Mucosa of stomach (tissue), 1 donor: Measurements from ENCODE around the gene ADGRG1.
A peak's percentile ranks its signal among the peaks of the same experiment; 100 is the strongest.

Experiments used
- H3K27me3 ChIP-seq: one replicate; pipeline ENCODE4 v1.7.0; 2013; ENCODE audit warnings: mild to moderate bottlenecking, low read length; ENCODE audit not compliant: control insufficient read depth, insufficient read depth
- H3K36me3 ChIP-seq: one replicate; pipeline ENCODE4 v1.7.0; 2013; ENCODE audit warnings: low read length; ENCODE audit not compliant: control insufficient read depth, insufficient read depth
- H3K4me1 ChIP-seq: one replicate; pipeline ENCODE4 v1.7.0; 2013; ENCODE audit warnings: mild to moderate bottlenecking, low read length; ENCODE audit not compliant: control insufficient read depth, insufficient read depth
- H3K4me3 ChIP-seq: one replicate; pipeline ENCODE4 v1.7.0; 2013; ENCODE audit warnings: low read length
- H3K9ac ChIP-seq: one replicate; pipeline ENCODE4 v1.7.0; 2013; ENCODE audit warnings: mild to moderate bottlenecking, low read length, moderate library complexity
- H3K9me3 ChIP-seq: one replicate; pipeline ENCODE4 v1.7.0; 2013; ENCODE audit warnings: mild to moderate bottlenecking, low read length, moderate library complexity; ENCODE audit not compliant: control insufficient read depth
- donor health status: Pancreatic carcinoma.

ADGRG1 gene

DNA sequence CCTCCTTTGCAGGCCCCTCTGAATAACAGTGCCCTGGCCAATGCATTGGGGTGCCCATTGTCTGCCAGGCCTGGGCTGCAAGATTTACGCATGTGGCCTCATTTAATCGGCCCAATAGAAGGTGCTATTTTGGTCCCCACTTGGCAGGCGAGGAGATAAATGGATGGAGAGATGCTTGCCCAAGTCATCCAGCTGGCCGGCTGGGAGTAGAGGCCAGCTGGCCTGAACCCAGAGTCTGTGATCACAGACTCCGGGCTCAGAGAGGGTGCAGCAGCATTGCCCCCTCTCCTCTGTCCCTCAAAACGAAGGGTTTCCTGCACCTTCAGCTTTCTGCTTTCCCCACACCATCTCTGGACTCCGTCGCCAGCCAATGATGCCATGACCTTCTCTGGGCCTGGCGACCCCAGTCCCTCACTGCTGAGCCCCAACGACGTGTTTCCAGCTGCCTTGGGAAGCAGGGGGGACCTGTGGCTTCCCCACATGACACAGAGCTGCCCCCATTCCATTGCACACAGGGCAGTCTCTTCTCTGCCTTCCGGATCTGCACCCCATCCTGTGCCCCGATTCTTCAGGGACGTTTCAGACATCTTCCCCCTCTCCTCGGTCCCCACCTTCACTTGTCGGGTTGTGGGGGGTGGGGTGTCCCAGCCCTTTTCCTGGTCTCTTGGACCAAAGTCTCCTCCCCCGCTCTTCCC, 3.5 kb upstream of the ADGRG1 start:
- Histone ChIP-seq H3K36me3 (no peaks in the 10 kb centered on the region), H3K4me1 (peaks cover 73% of the 10 kb centered on the region), H3K4me3 (no peak overlapping the region), H3K27me3 (peaks cover 8% of the 10 kb centered on the region), H3K9ac (no peak overlapping the region), H3K9me3 (no peaks in the 10 kb centered on the region)

DNA sequence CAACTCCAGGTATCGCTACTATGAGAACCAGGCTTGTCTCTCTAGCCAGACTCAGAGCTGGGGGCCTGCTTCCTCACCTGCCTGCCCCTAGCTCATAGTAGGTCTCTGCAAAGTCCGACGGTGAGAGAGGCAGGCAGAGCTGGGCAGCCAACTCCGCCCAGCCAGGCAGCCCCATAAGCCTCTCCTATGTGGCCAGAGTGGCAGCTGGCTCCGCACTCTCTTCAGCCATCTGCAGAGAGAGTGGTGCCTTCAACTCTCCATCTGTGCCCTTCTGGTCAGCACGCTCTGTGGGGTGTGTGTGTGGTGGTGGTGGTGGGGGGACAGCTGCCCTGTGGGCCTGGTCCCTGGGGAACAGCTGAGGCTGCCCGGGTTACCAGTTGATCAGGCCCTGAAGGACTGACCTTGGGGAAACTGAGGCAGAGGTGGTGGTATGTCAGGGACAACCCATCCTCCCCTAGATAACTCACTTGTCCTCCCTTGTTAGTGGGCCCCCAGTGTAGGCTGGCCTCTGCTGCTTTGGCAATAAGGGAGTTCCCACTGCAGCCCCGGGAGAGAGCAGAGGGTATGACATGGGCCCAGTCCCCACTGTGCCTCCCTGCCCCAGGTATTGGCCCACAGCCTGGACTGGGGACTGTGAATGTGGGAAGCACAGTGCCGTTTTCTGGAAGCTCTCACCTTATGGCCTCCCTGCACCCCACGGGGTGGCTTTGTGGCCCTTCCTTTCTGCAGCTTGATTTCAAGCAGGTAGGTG, 1.8 kb upstream of the ADGRG1 start:
- no peak overlapping the region for H3K9ac ChIP-seq
- H3K36me3 ChIP-seq, result no peaks in the 10 kb centered on the region
- no peak overlapping the region for H3K4me3 ChIP-seq
- H3K27me3 ChIP-seq, result peaks cover 10% of the 10 kb centered on the region
- H3K4me1 ChIP-seq, result peaks cover 72% of the 10 kb centered on the region
- H3K9me3 ChIP-seq, result no peaks in the 10 kb centered on the region

DNA sequence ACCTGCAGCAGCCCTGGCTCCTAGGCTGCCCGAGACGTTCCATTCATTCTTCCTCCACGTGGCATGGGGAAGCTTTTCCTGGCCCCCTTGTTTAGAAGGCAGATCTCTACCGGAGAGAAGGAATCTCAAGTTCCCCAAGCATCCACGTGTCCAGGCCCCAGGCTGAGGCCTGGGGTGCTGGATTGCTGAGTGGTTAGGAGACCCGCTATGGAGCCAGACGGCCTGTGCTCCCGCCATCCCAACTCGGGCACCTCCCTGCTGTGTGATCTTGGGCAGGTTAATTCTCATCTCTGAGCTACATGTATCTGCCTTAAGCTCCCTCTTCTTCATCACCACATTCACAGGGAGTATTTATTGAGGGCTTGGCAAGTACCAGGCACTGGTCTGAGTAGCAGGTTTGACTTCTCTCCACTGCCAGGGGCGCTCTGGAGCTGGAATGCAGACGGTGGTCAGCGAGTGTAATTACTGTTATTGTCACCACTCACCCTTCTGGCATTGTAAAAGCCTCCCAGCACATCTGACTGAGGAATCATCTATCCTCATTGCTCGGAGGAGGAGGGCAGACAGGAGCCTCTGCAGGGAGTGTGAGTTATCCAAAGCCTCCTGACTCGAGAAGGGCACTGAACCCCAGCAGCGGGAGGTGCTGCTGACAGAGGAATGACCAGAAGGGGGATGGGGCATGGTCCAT, 1.1 kb upstream of the ADGRG1 start:
- Histone ChIP-seq H3K4me3 (no peak overlapping the region), H3K36me3 (no peaks in the 10 kb centered on the region), H3K9ac (no peak overlapping the region), H3K27me3 (peaks cover 10% of the 10 kb centered on the region), H3K9me3 (no peaks in the 10 kb centered on the region), H3K4me1 (peaks cover 72% of the 10 kb centered on the region)

DNA sequence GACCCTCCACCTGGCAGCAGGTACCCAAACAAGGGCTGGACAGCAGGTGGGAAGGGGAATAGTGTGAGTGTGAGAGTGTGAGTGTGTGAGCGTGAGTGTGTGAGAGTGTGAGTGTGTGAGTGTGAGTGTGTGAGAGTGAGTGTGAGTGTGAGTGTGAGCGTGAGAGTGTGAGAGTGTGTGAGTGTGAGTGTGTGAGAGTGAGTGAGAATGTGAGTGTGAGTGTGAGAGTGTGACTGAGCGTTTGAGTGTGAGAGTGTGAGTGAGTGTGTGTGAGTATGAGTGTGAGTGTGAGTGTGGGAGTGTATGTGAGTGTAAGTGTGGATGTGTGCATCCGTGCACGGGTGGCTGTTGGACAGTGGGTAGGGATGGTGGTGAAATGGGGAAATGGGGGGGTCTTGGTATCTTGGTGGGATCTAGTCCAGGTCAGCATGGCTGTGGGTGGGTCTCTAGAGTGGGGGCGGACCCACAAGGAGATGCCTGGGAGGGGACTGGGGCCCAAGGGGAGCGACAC, 408 bp downstream of the ADGRG1 start:
- Histone ChIP-seq H3K9me3 (no peaks in the 10 kb centered on the region), H3K4me1 (peaks cover 63% of the 10 kb centered on the region), H3K27me3 (peaks cover 10% of the 10 kb centered on the region), H3K4me3 (no peak overlapping the region), H3K9ac (peak overlapping the region; percentile 56), H3K36me3 (no peaks in the 10 kb centered on the region)

DNA sequence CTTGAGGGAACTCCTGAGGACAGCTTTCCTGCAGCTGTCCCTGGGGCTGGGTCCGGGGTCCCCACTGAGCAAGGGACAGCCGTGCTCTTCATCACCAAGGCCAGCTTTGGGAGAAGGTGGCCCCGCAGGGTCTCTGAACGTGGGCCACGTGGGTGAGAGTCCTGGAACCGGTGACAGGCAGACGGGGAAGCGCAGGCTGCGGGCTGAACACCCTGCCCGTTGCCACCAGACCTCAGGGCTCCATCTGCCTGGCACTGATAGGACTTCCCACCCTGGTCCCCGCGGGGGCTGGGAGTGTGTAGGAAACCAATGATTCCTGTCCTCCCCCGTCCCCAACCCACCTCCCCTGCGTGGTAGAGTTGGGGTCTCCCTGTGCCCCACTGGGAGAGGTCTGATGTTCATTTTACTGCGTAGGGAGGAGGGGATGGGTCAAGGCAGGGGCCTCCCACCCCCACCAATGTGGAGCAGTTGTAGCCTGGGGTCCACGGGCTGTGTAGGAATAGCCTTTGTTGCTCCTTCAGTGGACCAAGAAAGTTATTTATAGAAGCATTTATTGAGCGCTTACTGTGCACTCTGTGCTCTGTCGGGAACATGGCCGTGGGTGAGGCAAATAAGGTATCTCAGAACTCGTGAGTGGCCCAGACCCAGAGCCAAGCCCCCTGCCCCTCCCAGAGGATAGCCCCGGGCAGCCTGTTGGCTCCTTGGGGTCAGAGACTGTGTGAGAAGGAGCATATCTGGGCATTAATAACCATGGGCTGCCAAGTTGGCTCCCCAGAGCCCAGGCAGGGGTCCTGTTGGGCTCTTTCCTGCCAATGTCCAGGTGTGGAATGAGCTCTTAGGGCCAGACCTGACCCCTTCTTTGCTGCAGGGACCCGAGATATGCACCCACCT, 1.3 kb downstream of the ADGRG1 start:
- Histone ChIP-seq H3K4me1 (peaks cover 63% of the 10 kb centered on the region), H3K4me3 (no peak overlapping the region), H3K9ac (peak overlapping the region; percentile 12), H3K36me3 (no peaks in the 10 kb centered on the region), H3K27me3 (peaks cover 10% of the 10 kb centered on the region), H3K9me3 (no peaks in the 10 kb centered on the region)

DNA sequence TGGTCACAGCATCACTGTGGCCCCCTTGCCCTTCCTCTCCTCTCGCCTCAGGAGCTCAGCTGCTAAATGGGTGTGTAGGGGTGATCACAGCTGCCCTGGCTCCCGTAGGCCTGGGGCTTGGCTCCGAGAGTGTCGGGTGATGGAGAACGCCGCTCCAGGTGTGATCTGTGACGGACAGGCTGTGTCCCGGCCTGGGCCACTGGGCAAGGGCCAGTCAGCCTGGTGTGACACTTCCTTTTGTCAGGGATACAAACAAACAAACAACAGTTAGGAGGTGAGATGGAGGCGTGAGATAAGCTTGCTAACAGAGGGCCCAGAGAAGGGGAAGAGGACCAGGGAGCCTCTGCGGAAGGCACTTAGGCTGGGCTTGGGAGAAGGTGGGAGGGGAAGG, 2.0 kb downstream of the ADGRG1 start:
- no peaks in the 10 kb centered on the region for H3K36me3 ChIP-seq
- no peak overlapping the region for H3K9ac ChIP-seq
- peaks cover 10% of the 10 kb centered on the region for H3K27me3 ChIP-seq
- H3K4me1 ChIP-seq, result peaks cover 65% of the 10 kb centered on the region
- H3K4me3 ChIP-seq, result no peak overlapping the region
- H3K9me3 ChIP-seq, result no peaks in the 10 kb centered on the region

DNA sequence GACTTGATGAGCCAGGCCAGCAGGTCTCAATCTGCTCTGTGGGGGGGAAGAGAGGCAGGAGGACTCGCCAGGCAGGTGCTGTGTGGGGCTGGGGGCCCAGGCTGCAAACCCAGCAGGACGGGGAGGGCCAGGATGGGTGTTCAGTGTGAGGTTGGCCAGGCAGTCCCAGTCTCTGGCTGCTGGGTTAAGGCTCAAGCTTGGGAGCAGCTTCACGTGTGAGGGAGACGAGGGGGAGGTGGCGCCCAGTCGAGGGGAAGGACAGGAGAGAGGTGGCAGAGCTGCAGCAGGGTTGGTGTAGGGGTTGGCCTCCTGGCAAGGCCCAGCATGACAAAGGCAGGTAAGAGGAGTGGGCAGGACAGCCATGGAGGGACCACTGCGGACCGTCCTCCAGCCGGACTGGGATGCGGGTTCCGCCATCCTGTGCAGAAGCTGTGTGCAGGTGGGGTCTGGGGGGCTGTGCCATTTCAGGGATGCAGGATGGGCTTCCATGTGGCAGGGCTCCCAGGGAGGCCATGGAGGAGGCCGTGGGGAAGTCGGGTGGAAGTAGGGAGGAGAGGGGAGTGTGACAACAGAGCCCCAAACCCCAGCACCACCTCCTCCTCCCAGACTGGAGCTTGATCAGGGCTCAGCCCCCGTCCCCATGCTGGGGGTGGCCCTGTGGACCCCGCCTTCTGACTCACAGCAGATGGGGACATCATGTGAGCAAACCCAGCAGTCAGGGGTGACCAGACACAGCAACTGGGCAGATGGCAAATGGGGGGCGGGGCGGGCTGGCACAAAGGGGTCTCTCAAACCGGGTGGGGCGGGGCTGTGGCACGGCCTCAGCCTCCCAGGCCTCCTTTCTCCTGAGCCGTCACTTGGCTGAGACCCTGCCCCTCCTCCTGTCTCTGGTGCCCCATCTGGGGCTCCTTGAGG, 2.8 kb downstream of the ADGRG1 start:
- Histone ChIP-seq H3K9ac (no peak overlapping the region), H3K4me3 (no peak overlapping the region), H3K36me3 (no peaks in the 10 kb centered on the region), H3K4me1 (peaks cover 73% of the 10 kb centered on the region), H3K27me3 (peaks cover 10% of the 10 kb centered on the region), H3K9me3 (no peaks in the 10 kb centered on the region)

DNA sequence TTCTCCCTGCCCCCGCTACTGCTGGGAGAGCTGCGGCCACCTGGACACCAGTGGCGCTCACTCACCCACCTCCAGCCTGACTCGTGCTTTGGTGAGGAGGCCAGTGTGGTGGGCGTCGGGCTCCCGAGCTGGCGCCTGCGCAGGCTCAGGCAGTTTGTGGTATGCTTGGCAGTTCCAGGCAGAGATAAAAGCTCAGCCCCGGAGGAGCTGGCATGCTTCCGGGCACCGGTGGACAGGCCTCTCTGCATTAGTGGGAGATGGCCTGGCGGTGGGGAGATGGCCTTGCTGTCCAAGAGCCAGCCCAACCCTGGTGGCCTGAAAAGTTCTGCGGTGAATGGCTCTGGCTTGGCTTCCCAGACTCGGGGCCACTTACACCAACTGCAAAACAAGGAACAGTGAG, 4.1 kb downstream of the ADGRG1 start:
- Histone ChIP-seq H3K4me1 (peaks cover 80% of the 10 kb centered on the region), H3K9ac (no peak overlapping the region), H3K36me3 (no peaks in the 10 kb centered on the region), H3K4me3 (no peak overlapping the region), H3K9me3 (no peaks in the 10 kb centered on the region), H3K27me3 (peaks cover 10% of the 10 kb centered on the region)

DNA sequence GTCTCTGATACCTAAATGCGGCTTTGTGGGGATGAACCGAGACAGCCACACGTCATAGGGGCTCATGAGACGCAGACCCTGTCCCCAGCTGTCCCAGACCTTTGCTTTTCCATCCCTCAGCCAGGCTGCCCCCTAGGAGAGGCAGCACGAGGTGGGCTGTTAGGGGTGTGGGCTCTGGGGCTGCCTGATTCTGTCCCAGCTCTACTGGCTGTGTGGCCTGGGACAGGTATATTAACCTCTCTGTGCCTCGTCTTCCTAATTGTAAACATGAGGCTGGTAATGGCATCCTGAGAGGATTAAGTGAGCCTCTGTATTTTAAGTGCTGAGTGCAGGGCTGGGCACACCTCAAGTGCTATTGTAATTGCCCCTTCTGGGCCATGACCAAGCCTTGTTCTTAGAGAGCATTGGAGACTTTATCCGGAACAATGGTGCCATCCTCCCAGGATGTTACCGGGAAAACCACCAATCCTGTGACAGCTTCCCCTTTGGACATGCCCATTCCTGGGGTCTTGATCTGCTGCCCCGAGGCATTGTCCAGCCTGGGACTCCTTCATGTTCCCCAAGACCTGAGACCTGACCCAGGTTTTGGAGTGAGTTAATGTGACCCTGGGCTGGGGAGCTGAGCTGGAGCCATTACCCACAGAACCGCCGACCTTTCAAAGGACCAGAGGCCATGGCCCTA, 5.1 kb downstream of the ADGRG1 start:
- Histone ChIP-seq H3K4me3 (no peak overlapping the region), H3K9me3 (no peaks in the 10 kb centered on the region), H3K9ac (no peak overlapping the region), H3K27me3 (peaks cover 10% of the 10 kb centered on the region), H3K36me3 (no peaks in the 10 kb centered on the region), H3K4me1 (peaks cover 80% of the 10 kb centered on the region)

DNA sequence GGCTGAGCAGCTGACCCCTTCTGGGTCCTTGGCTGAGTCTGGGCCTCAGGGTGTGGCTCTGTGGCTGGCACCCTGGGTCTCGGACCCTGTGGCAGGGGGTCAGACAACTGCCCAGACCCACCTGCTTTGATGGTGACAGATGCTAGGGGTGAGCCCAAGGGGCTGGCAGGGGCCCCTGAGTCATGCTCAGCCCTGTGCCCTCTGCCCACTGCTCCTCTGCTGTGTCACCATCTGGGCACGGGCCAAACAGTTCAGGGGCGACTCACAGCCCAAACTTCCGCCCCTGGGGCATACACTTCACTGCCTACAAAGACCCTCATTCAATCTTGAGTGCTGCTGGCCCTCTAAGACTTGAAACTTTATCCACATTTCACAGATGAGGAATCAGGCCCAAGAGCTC, 5.7 kb downstream of the ADGRG1 start:
- no peaks in the 10 kb centered on the region for H3K9me3 ChIP-seq
- no peak overlapping the region for H3K9ac ChIP-seq

More for the DNA sequence above, 5.7 kb downstream of the ADGRG1 start:
- no peaks in the 10 kb centered on the region for H3K36me3 ChIP-seq
- H3K27me3 ChIP-seq, result peaks cover 9% of the 10 kb centered on the region
- H3K4me3 ChIP-seq, result no peak overlapping the region
- peaks cover 80% of the 10 kb centered on the region for H3K4me1 ChIP-seq
